Measurements from ENCODE around the gene EHD1. TPM values are rescaled to one million over a fixed set of nuclear protein-coding genes. Genes with fewer than 3 reads are reported as not detected.

EHD1 gene
- total and polyA plus RNA-seq, 4 donors, result 40.9 to 102 (median 79.1) TPM

DNA sequence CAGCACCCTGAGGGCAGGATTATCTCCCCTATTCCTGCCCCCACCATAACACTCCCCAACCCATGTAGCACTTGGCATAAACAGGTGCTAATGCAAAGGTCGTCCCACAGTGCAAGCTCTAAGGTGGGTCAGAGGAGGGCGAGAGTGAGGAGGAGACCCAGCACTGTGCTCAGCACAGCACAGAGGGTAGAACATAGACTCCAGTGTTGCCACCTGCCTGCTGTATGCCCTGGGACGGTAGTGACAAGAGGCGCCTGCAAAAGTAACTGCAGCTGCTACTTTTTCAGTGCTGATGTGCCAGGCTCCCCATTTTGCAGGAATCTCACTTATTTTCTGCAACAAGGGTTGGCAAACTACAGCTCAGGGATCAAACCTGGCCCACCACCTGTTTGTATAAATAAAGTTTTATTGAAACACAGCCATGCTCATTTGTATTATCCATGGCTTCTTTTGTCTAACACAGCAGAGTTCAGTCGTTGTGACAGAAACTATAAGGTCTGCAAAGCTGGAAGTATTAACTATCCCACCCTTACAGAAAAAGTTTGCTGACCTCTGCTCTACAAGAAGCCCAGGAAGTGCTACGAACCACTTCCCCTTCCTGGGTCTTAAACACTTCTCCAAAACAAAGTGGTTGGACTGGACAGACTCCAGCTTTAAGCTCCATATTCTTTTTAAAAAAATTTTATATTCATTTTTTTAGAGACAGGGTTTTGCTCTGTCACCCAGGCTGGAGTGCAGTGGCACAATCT is 17.0 kb downstream of the EHD1 start:
- H3K27me3 ChIP-seq (ENCODE audit: control insufficient read depth, insufficient read depth, low read length), result no peaks in the 10 kb centered on the region
- H3K36me3 ChIP-seq (ENCODE audit: control insufficient read depth, insufficient read depth, low read length), result peaks cover 71% of the 10 kb centered on the region
- no peaks in the 10 kb centered on the region for H3K9me3 ChIP-seq (ENCODE audit: control insufficient read depth, insufficient read depth, low read length)
- DNase-seq (ENCODE audit: low read depth in 4 of 6, low spot score in 6 of 6), result no peak
- H3K4me3 ChIP-seq (ENCODE audit: low read depth, low read length), result no peak overlapping the region
- H3K4me1 ChIP-seq (ENCODE audit: control insufficient read depth, insufficient read depth, low read length), result peaks cover 37% of the 10 kb centered on the region
- no peak overlapping the region for H3K27ac ChIP-seq (ENCODE audit: low read depth, low read length)
- WGBS (ENCODE audit: insufficient coverage), result 90% methylated on average over 6 of the region's 6 CpGs

GRCh38 chr11:64859542-64860414 is 18.6 kb downstream of the EHD1 start:
- Histone ChIP-seq H3K4me3 (ENCODE audit: low read depth, low read length) (no peak overlapping the region), H3K27me3 (ENCODE audit: control insufficient read depth, insufficient read depth, low read length) (no peaks in the 10 kb centered on the region), H3K27ac (ENCODE audit: low read depth, low read length) (no peak overlapping the region), H3K36me3 (ENCODE audit: control insufficient read depth, insufficient read depth, low read length) (peaks cover 81% of the 10 kb centered on the region), H3K9me3 (ENCODE audit: control insufficient read depth, insufficient read depth, low read length) (no peaks in the 10 kb centered on the region), H3K4me1 (ENCODE audit: control insufficient read depth, insufficient read depth, low read length) (peaks cover 34% of the 10 kb centered on the region)
- WGBS (ENCODE audit: insufficient coverage), result 94% methylated on average over 29 of the region's 33 CpGs
- no peak for DNase-seq (ENCODE audit: low read depth in 4 of 6, low spot score in 6 of 6)

DNA sequence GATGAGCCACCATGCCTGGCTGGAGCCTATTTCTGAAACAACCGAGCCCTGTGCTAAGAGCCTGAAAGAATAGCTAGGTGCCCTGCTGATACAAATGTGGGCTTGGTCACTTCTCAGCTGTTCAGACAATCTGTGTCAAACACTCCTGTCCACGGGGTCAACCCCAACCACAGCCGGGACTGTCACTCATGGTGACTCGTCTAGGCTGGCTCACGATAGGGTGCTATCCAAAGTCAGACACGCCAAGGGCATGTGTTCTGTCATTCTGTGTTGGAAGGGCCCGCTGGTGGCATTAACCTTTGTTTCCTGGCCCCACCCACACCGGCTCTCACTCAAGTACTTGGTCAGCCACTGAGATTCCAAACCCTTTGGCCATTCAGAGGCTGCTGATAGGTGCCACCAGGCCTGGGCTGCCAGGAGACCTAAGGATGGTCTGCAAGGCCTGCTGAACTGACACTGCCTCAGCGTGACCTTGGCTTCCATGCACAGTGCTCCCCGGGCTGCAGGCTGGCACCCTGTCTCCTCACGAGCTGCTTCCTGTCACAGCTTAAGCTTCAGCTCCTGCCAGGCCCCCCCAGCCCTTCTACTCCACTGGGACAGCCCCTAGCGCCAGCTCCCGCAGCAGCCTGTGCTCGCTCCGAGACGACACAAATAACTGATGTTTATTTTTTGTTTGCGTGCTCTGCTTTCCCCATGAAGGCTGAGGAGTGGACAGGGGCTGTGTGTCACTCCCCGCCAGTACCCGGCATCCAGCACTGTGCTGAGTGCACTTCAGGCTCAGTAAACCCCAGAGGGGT is 19.8 kb downstream of the EHD1 start:
- no peak overlapping the region for H3K27ac ChIP-seq (ENCODE audit: low read depth, low read length)
- H3K9me3 ChIP-seq (ENCODE audit: control insufficient read depth, insufficient read depth, low read length), result no peaks in the 10 kb centered on the region
- H3K4me3 ChIP-seq (ENCODE audit: low read depth, low read length), result no peak overlapping the region
- DNase-seq (ENCODE audit: low read depth in 4 of 6, low spot score in 6 of 6), result no peak
- H3K36me3 ChIP-seq (ENCODE audit: control insufficient read depth, insufficient read depth, low read length), result peaks cover 81% of the 10 kb centered on the region
- WGBS (ENCODE audit: insufficient coverage), result 84% methylated on average over 19 of the region's 19 CpGs
- H3K27me3 ChIP-seq (ENCODE audit: control insufficient read depth, insufficient read depth, low read length), result no peaks in the 10 kb centered on the region
- peaks cover 27% of the 10 kb centered on the region for H3K4me1 ChIP-seq (ENCODE audit: control insufficient read depth, insufficient read depth, low read length)

DNA sequence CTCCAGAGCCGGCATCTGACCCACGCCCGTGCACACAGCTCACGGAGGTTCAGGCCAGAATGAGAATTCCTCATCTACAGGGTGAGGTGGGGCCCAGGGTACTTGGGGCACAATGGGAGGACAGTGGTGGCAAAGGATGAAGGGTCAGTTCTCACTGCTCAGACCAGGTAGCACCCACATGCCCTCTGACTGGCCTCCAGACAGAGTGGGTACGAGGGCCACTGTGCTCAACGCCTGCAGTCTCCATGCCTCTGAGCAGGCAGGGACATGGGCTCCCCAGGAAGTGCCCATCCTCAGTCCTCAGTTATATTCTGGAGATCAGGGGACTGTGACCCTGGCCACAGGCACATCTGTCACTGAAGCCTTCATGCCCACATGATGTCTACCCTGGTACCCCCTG is 20.9 kb downstream of the EHD1 start:
- Histone ChIP-seq H3K4me3 (ENCODE audit: low read depth, low read length) (no peak overlapping the region), H3K36me3 (ENCODE audit: control insufficient read depth, insufficient read depth, low read length) (peaks cover 85% of the 10 kb centered on the region), H3K27ac (ENCODE audit: low read depth, low read length) (no peak overlapping the region), H3K4me1 (ENCODE audit: control insufficient read depth, insufficient read depth, low read length) (peaks cover 15% of the 10 kb centered on the region), H3K9me3 (ENCODE audit: control insufficient read depth, insufficient read depth, low read length) (no peaks in the 10 kb centered on the region), H3K27me3 (ENCODE audit: control insufficient read depth, insufficient read depth, low read length) (no peaks in the 10 kb centered on the region)
- no peak for DNase-seq (ENCODE audit: low read depth in 4 of 6, low spot score in 6 of 6)
- 100% methylated on average over 3 of the region's 6 CpGs for WGBS (ENCODE audit: insufficient coverage)

DNA sequence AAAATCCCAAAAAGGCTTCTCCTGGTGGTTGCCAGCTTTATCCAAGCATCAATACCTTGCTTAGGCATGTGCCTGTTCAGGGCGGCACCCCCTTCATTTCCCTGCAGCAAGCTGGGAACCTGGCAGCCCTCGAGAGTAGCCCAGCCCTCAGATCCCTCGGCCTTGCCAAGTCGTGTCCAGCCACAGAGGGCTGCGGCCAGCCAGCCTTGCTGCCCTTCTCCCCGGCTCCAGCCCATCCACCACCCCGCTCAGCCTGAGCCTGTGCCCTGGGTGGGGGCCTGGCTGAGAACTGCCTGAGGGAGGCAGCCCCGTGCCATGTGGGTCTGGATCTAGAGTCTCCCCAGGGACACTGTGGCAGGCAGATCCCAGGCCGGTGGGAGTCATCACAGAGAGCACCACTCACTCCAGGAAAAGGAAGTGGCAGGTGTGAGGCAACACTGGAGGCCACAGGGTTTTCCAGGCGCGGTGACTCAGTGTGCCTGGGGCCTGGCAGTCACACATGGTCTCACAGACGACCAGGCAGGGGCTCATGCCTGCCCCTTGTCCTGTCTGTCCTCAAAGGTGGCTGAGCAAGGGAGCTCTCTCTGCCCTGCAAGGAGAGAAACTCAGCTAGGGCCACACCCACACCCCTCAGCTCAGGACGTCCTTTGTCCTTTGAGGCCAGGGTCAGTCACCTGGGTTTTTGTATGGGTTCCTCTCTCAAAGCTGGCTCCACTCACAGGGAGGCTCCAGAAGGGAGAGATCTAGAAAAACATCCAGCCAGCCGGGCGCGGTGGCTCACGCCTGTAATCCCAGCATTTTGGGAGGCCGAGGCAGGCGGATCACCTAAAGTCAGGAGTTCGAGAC is 21.8 kb downstream of the EHD1 start:
- peaks cover 9% of the 10 kb centered on the region for H3K4me1 ChIP-seq (ENCODE audit: control insufficient read depth, insufficient read depth, low read length)
- DNase-seq (ENCODE audit: low read depth in 4 of 6, low spot score in 6 of 6), result no peak
- H3K36me3 ChIP-seq (ENCODE audit: control insufficient read depth, insufficient read depth, low read length), result peaks cover 89% of the 10 kb centered on the region
- H3K9me3 ChIP-seq (ENCODE audit: control insufficient read depth, insufficient read depth, low read length), result no peaks in the 10 kb centered on the region
- no peak overlapping the region for H3K4me3 ChIP-seq (ENCODE audit: low read depth, low read length)
- no peaks in the 10 kb centered on the region for H3K27me3 ChIP-seq (ENCODE audit: control insufficient read depth, insufficient read depth, low read length)
- H3K27ac ChIP-seq (ENCODE audit: low read depth, low read length), result no peak overlapping the region
- WGBS (ENCODE audit: insufficient coverage), result 83% methylated on average over 13 of the region's 20 CpGs

- no peak for DNase-seq (ENCODE audit: low read depth in 4 of 6, low spot score in 6 of 6)
- H3K4me3 ChIP-seq (ENCODE audit: low read depth, low read length), result no peak overlapping the region
- peaks cover 15% of the 10 kb centered on the region for H3K4me1 ChIP-seq (ENCODE audit: control insufficient read depth, insufficient read depth, low read length)
- H3K9me3 ChIP-seq (ENCODE audit: control insufficient read depth, insufficient read depth, low read length), result no peaks in the 10 kb centered on the region
- H3K27ac ChIP-seq (ENCODE audit: low read depth, low read length), result no peak overlapping the region
- H3K27me3 ChIP-seq (ENCODE audit: control insufficient read depth, insufficient read depth, low read length), result no peaks in the 10 kb centered on the region
- H3K36me3 ChIP-seq (ENCODE audit: control insufficient read depth, insufficient read depth, low read length), result peaks cover 93% of the 10 kb centered on the region
- WGBS (ENCODE audit: insufficient coverage), result 85% methylated on average over 9 of the region's 22 CpGs
These were observed 22.7 kb downstream of the EHD1 start for GRCh38 chr11:64855596-64856304.

- H3K36me3 ChIP-seq (ENCODE audit: control insufficient read depth, insufficient read depth, low read length), result peaks cover 88% of the 10 kb centered on the region
- peaks cover 15% of the 10 kb centered on the region for H3K4me1 ChIP-seq (ENCODE audit: control insufficient read depth, insufficient read depth, low read length)
- 88% methylated on average over 39 of the region's 45 CpGs for WGBS (ENCODE audit: insufficient coverage)
These were observed 23.6 kb downstream of the EHD1 start for GRCh38 chr11:64854534-64855502.

GRCh38 chr11:64854157-64854533 is 24.3 kb downstream of the EHD1 start:
- WGBS (ENCODE audit: insufficient coverage), result 94% methylated on average over 25 of the region's 25 CpGs
- DNase-seq (ENCODE audit: low read depth in 4 of 6, low spot score in 6 of 6), result no peak
- Histone ChIP-seq H3K36me3 (ENCODE audit: control insufficient read depth, insufficient read depth, low read length) (peaks cover 82% of the 10 kb centered on the region), H3K4me3 (ENCODE audit: low read depth, low read length) (no peak overlapping the region), H3K27ac (ENCODE audit: low read depth, low read length) (no peak overlapping the region), H3K4me1 (ENCODE audit: control insufficient read depth, insufficient read depth, low read length) (peaks cover 16% of the 10 kb centered on the region), H3K27me3 (ENCODE audit: control insufficient read depth, insufficient read depth, low read length) (no peaks in the 10 kb centered on the region), H3K9me3 (ENCODE audit: control insufficient read depth, insufficient read depth, low read length) (no peaks in the 10 kb centered on the region)

More at GRCh38 chr11:64854534-64855502, 23.6 kb downstream of the EHD1 start:
- Histone ChIP-seq H3K9me3 (ENCODE audit: control insufficient read depth, insufficient read depth, low read length) (no peaks in the 10 kb centered on the region), H3K27ac (ENCODE audit: low read depth, low read length) (no peak overlapping the region), H3K4me3 (ENCODE audit: low read depth, low read length) (no peak overlapping the region), H3K27me3 (ENCODE audit: control insufficient read depth, insufficient read depth, low read length) (no peaks in the 10 kb centered on the region)
- no peak for DNase-seq (ENCODE audit: low read depth in 4 of 6, low spot score in 6 of 6)
